K562 (cell line): ENCODE results near the gene SFPQ. TPM values are rescaled to one million over a fixed set of nuclear protein-coding genes. Genes with fewer than 3 reads are reported as not detected.

Experiments
- CCNT2 ChIP-seq: IDR thresholded peaks from 2 replicates; pipeline ENCODE4 v1.6.1; 2011; ENCODE audit warnings: borderline replicate concordance, low read depth, mild to moderate bottlenecking, moderate library complexity, mixed read lengths, low read length; ENCODE audit not compliant: insufficient read length; ENCODE audit errors: extremely low read depth
- CHD4 ChIP-seq: fragments of 200-600 bp; sonication (generic); IDR thresholded peaks from 3 replicates; pipeline ENCODE4 v1.6.1; 2012; ENCODE audit warnings: low read depth, mild to moderate bottlenecking, mixed read lengths, low read length, inconsistent platforms; ENCODE audit not compliant: insufficient read depth, insufficient replicate concordance, poor library complexity, severe bottlenecking
- CLOCK ChIP-seq: fragments of 250-450 bp; sonication (Bioruptor Pico); IDR thresholded peaks from 2 replicates; pipeline ENCODE4 v1.4.0; 2020; ENCODE audit warnings: mild to moderate bottlenecking, moderate library complexity, borderline replicate concordance
- EGR1 ChIP-seq: fragments of 450-650 bp; conservative IDR thresholded peaks from 2 replicates; pipeline ENCODE4 v1.6.1; 2017; ENCODE audit warnings: mild to moderate bottlenecking
- ELF1 ChIP-seq: fragments of 200-800 bp; sonication (Bioruptor generic); IDR thresholded peaks from 2 replicates; pipeline ENCODE4 v1.6.1; 2016; ENCODE audit warnings: missing genetic modification characterization, missing compliant biosample characterization
- GABPB1 ChIP-seq: sonication (generic); formaldehyde crosslinking; IDR thresholded peaks from 2 replicates; pipeline ENCODE4 v1.8.0; 2022; ENCODE audit warnings: mild to moderate bottlenecking, missing genetic modification reagents
- GATAD2B ChIP-seq: fragments of 450-650 bp; IDR thresholded peaks from 2 replicates; pipeline ENCODE4 v1.6.1; 2017; ENCODE audit warnings: mild to moderate bottlenecking, borderline replicate concordance
- HSF4 ChIP-seq: fragments of 250-450 bp; sonication (Bioruptor Pico); IDR thresholded peaks from 2 replicates; pipeline ENCODE4 v2.1.2; 2022; ENCODE audit warnings: mild to moderate bottlenecking, moderate library complexity, borderline replicate concordance
- JUN ChIP-seq, 2 experiments: sonication (generic) in 1 of 2; formaldehyde crosslinking in 1 of 2; IDR thresholded peaks; 2 replicates each; pipeline versions ENCODE4 v1.6.1 to v1.8.0; 2012 to 2022; ENCODE audit warnings: borderline replicate concordance in 2 of 2, mild to moderate bottlenecking in 2 of 2, improper control_type of control experiment in 1 of 2, low read depth in 1 of 2, low read length in 1 of 2, missing genetic modification reagents in 1 of 2
- KAT2B ChIP-seq: IDR thresholded peaks from one replicate; pipeline ENCODE4 v1.6.1; 2012; ENCODE audit warnings: low read depth, mild to moderate bottlenecking, control low read depth, inconsistent platforms, low read length, moderate library complexity
- MBD2 ChIP-seq: sonication (generic); IDR thresholded peaks from 2 replicates; pipeline ENCODE4 v1.6.1; 2016; ENCODE audit warnings: low read depth, borderline replicate concordance
- MITF ChIP-seq: IDR thresholded peaks from 2 replicates; pipeline ENCODE4 v1.6.1; 2014; ENCODE audit warnings: antibody characterized with exemption
- NCOR1 ChIP-seq: fragments of 450-650 bp; IDR thresholded peaks from 2 replicates; pipeline ENCODE4 v1.6.1; 2016; ENCODE audit warnings: mild to moderate bottlenecking, moderate library complexity
- NEUROD1 ChIP-seq: fragments of 150-350 bp; IDR thresholded peaks from 2 replicates; pipeline ENCODE4 v1.6.1; 2014; ENCODE audit warnings: borderline replicate concordance, low read length, low read depth; ENCODE audit not compliant: partially characterized antibody
- POLR3G ChIP-seq: IDR thresholded peaks from 2 replicates; pipeline ENCODE4 v1.6.1; 2011; ENCODE audit not compliant: insufficient read length, insufficient replicate concordance; ENCODE audit errors: extremely low read depth
- RBFOX2 ChIP-seq: fragments of 200-400 bp; formaldehyde crosslinking; IDR thresholded peaks from 2 replicates; pipeline ENCODE4 v1.6.1; 2017; ENCODE audit warnings: low read depth, mild to moderate bottlenecking, low read length, moderate library complexity
- U2AF2 ChIP-seq: fragments of 200-400 bp; formaldehyde crosslinking; optimal IDR thresholded peaks from 2 replicates; pipeline ENCODE3; 2017; ENCODE audit warnings: low read depth, mild to moderate bottlenecking, low read length
- ZBTB49 ChIP-seq: sonication (generic); formaldehyde crosslinking; IDR thresholded peaks from 2 replicates; pipeline ENCODE4 v1.8.0; 2022; ENCODE audit warnings: missing genetic modification reagents, mild to moderate bottlenecking, borderline replicate concordance
- ZNF41 ChIP-seq: fragments of 250-450 bp; sonication (Bioruptor Pico); conservative IDR thresholded peaks from 2 replicates; pipeline ENCODE4 v1.4.0; 2020; ENCODE audit warnings: mild to moderate bottlenecking
- ZNF583 ChIP-seq: fragments of 250-450 bp; sonication (Bioruptor Pico); IDR thresholded peaks from 2 replicates; pipeline ENCODE4 v1.4.0; 2020
- ZNF655 ChIP-seq: fragments of 250-450 bp; sonication (Bioruptor Pico); IDR thresholded peaks from 2 replicates; pipeline ENCODE4 v1.5.0; 2021
- polyA plus RNA-seq, 8 experiments: library from polyadenylated mRNA; depleted of rRNA in 4 of 8; stranded (reverse) in 5 of 8; unstranded in 3 of 8; fragments of >200 nt; fragmentation: Nextera tagmentation in 2 of 8; fragmentation: Illumina TruSeq in 1 of 8; extraction: Ambion mirVana in 2 of 8; extraction: Trizol in 1 of 8; gene quantifications; 2 replicates each; pipeline versions ENCODE4 v1.2.1 to v1.2.3, GENCODE V29; 2011 to 2014; ENCODE audit warnings: inconsistent platforms in 1 of 8, missing spikeins in 1 of 8
- total RNA-seq, 7 experiments: library from RNA; depleted of rRNA in 6 of 7; stranded (reverse); fragments of >200 nt in 6 of 7; fragmentation: Illumina TruSeq in 2 of 7; extraction: Trizol in 2 of 7; gene quantifications; 2 replicates each; pipeline versions ENCODE4 v1.2.1 to v1.2.3, GENCODE V29; 2011 to 2021; ENCODE audit warnings: low replicate concordance in 1 of 7

The SFPQ gene
- total and polyA plus RNA-seq, 9 of the 15 experiments (the other 6 are each of a cell fraction or from before 2014, with no cell fraction given), result 69.7 to 562 (median 399) TPM

GRCh38 chr1:35136780-35137179, 56.2 kb downstream of the SFPQ start (continued):
- TF ChIP-seq CHD4, result no peak
- no peak for TF ChIP-seq RBFOX2
- no peak for TF ChIP-seq CCNT2
- TF ChIP-seq ZBTB49 (CRISPR knock-in tag), result no peak
- TF ChIP-seq POLR3G, result no peak
- TF ChIP-seq NCOR1, result peak; percentile 99
- no peak for TF ChIP-seq GATAD2B
- TF ChIP-seq ZNF655 (CRISPR knock-in tag), result no peak
- TF ChIP-seq ZNF41, result 0 out of 2 replicates have a peak, but pooled peaks have one; percentile 51
- TF ChIP-seq MITF, result no peak
- no peak for TF ChIP-seq GABPB1 (CRISPR knock-in tag)
- TF ChIP-seq EGR1, result no peak
- no peak for TF ChIP-seq ELF1
- no peak for TF ChIP-seq NEUROD1
- no peak for TF ChIP-seq U2AF2
- TF ChIP-seq HSF4 (CRISPR knock-in tag), result no peak
- no peak; the same call in 1 of the 2 replicates for TF ChIP-seq MBD2
- TF ChIP-seq ZNF583 (CRISPR knock-in tag), result 0 out of 2 replicates have a peak, but pooled peaks have one; percentile 77
- TF ChIP-seq KAT2B, result no peak
- TF ChIP-seq CLOCK (CRISPR knock-in tag), result no peak
- no peak for TF ChIP-seq JUN (IDR thresholded peaks at IDR 0.05; ENCODE audit: borderline replicate concordance, low read depth, low read length)
- no peak for TF ChIP-seq JUN (CRISPR knock-in tag; IDR thresholded peaks at IDR 0.05; ENCODE audit: borderline replicate concordance)
